ENCODE data around the gene GALM.
A peak's percentile ranks its signal among the peaks of the same experiment; 100 is the strongest.

The GALM gene

GRCh38 chr2:38665854-38666555, at the start of gene GALM:
Gene GALM, plus strand, starts transcription at chr2:38666114. Its CDS starts 48 bp downstream, at chr2:38666162.
- TF ChIP-seq CTCF (IDR thresholded peaks at IDR 0.05; ENCODE audit: unreplicated experiment in 3 of 3) = no peak

DNA sequence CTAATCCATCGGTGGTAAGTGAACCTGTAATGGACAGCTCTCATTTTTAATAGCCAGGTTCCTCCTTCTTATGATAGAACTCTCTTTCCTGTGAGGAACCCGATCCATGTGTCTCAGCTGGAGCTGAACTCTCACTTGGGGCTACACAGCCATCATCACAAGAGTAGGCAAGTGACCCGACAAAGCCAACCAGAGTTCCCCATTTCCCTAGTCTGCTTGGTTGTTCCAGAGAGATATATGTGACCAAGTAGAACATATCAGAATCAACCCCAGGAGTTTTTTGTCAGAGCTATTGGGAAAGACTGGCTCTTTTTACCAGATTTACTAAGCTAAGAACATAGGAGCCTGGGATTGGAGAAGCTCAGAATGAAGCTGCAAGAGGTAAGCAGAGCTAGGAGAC, 48.6 kb upstream of the GALM start:
- Mint-ChIP-seq H3K4me3 (no peak overlapping the region), H3K9me3 (no peaks in the 10 kb centered on the region), H3K27ac (no peak overlapping the region), H3K27me3 (ENCODE audit: low read depth) (peaks cover 4% of the 10 kb centered on the region), H3K4me1 (peaks cover 36% of the 10 kb centered on the region), H3K36me3 (ENCODE audit: low read depth) (no peaks in the 10 kb centered on the region)
- no peak for TF ChIP-seq CTCF (IDR thresholded peaks at IDR 0.05; ENCODE audit: unreplicated experiment in 3 of 3)

More at GRCh38 chr2:38665854-38666555, at the start of gene GALM:
- H3K4me1 Mint-ChIP-seq = peaks cover 42% of the 10 kb centered on the region
- H3K36me3 Mint-ChIP-seq (ENCODE audit: low read depth) = peaks cover 4% of the 10 kb centered on the region
- no peaks in the 10 kb centered on the region for H3K9me3 Mint-ChIP-seq
- H3K27me3 Mint-ChIP-seq (ENCODE audit: low read depth) = no peaks in the 10 kb centered on the region
- H3K27ac Mint-ChIP-seq = peak within 1 kb of the TSS; percentile 88 to 95 (median 90)
- H3K4me3 Mint-ChIP-seq = peak within 1 kb of the TSS; percentile 84 to 91 (median 91)

GRCh38 chr2:38619458-38620164, 46.3 kb upstream of the GALM start:
- H3K4me3 Mint-ChIP-seq = no peak overlapping the region
- H3K36me3 Mint-ChIP-seq (ENCODE audit: low read depth) = no peaks in the 10 kb centered on the region
- H3K27ac Mint-ChIP-seq = peak overlapping the region in 2 of 3 experiments; percentile 22 to 86
- H3K4me1 Mint-ChIP-seq = peaks cover 17% of the 10 kb centered on the region
- H3K27me3 Mint-ChIP-seq (ENCODE audit: low read depth) = peaks cover 4% of the 10 kb centered on the region
- TF ChIP-seq CTCF (IDR thresholded peaks at IDR 0.05; ENCODE audit: unreplicated experiment in 3 of 3) = no peak
- no peaks in the 10 kb centered on the region for H3K9me3 Mint-ChIP-seq

GRCh38 chr2:38620282-38620977, 45.5 kb upstream of the GALM start:
- H3K27ac Mint-ChIP-seq = peak overlapping the region; percentile 22 to 86 (median 47)
- peaks cover 17% of the 10 kb centered on the region for H3K4me1 Mint-ChIP-seq
- no peak overlapping the region for H3K4me3 Mint-ChIP-seq
- H3K36me3 Mint-ChIP-seq (ENCODE audit: low read depth) = no peaks in the 10 kb centered on the region
- TF ChIP-seq CTCF (IDR thresholded peaks at IDR 0.05; ENCODE audit: unreplicated experiment in 3 of 3) = no peak
- peaks cover 4% of the 10 kb centered on the region for H3K27me3 Mint-ChIP-seq (ENCODE audit: low read depth)
- no peaks in the 10 kb centered on the region for H3K9me3 Mint-ChIP-seq

GRCh38 chr2:38621018-38621417, 44.9 kb upstream of the GALM start:
- H3K36me3 Mint-ChIP-seq (ENCODE audit: low read depth) = no peaks in the 10 kb centered on the region
- no peak for TF ChIP-seq CTCF (IDR thresholded peaks at IDR 0.05; ENCODE audit: unreplicated experiment in 3 of 3)
- peaks cover 17% of the 10 kb centered on the region for H3K4me1 Mint-ChIP-seq
- H3K4me3 Mint-ChIP-seq = no peak overlapping the region
- peaks cover 2% of the 10 kb centered on the region for H3K27me3 Mint-ChIP-seq (ENCODE audit: low read depth)
- no peak overlapping the region for H3K27ac Mint-ChIP-seq
- no peaks in the 10 kb centered on the region for H3K9me3 Mint-ChIP-seq

Measured in nephron (organoid).